GM19351 (cell line): ENCODE results near the gene ETV3.

Experiments
- ATAC-seq: cut with Tn5 transposase; IDR thresholded peaks from one replicate; pipeline ENCODE4 v1.9.1; 2021; ENCODE audit warnings: mild to moderate bottlenecking, moderate library complexity; ENCODE audit not compliant: unreplicated experiment

The ETV3 gene

GRCh38 chr1:157140063-157140588 is 1.9 kb upstream of the ETV3 start:
- no peak for ATAC-seq

- no peak for ATAC-seq
These were observed 989 bp upstream of the ETV3 start for GRCh38 chr1:157139052-157139715.

- peak; percentile 2 for ATAC-seq
These were observed 581 bp downstream of the ETV3 start for GRCh38 chr1:157137408-157138219.

- ATAC-seq: no peak
These were observed 1.2 kb downstream of the ETV3 start for GRCh38 chr1:157137046-157137407.

- ATAC-seq: no peak
These were observed 2.1 kb downstream of the ETV3 start for GRCh38 chr1:157136133-157136532.

GRCh38 chr1:157135646-157136045 is 2.5 kb downstream of the ETV3 start:
- ATAC-seq: no peak

GRCh38 chr1:157135070-157135469 is 3.1 kb downstream of the ETV3 start:
- no peak for ATAC-seq

- no peak for ATAC-seq
These were observed 3.8 kb downstream of the ETV3 start for GRCh38 chr1:157134442-157134841.

GRCh38 chr1:157133426-157133825 is 4.8 kb downstream of the ETV3 start:
- no peak for ATAC-seq

- ATAC-seq: no peak
These were observed 5.5 kb downstream of the ETV3 start for GRCh38 chr1:157132616-157133167.

GRCh38 chr1:157132111-157132510 is 6.1 kb downstream of the ETV3 start:
- no peak for ATAC-seq

GRCh38 chr1:157131281-157131680 is 6.9 kb downstream of the ETV3 start:
- ATAC-seq: no peak

GRCh38 chr1:157124855-157125254 is 13.3 kb downstream of the ETV3 start:
- no peak for ATAC-seq

GRCh38 chr1:157119448-157119847 is 18.7 kb downstream of the ETV3 start:
- ATAC-seq: no peak

GRCh38 chr1:157119008-157119407 is 19.2 kb downstream of the ETV3 start:
- ATAC-seq: no peak

- ATAC-seq: peak; percentile 64
These were observed 20.6 kb downstream of the ETV3 start for GRCh38 chr1:157117527-157118057.

GRCh38 chr1:157116737-157117103 is 21.5 kb downstream of the ETV3 start:
- ATAC-seq: no peak

- no peak for ATAC-seq
These were observed 22.1 kb downstream of the ETV3 start for GRCh38 chr1:157115851-157116736.

- ATAC-seq: no peak
These were observed 22.8 kb downstream of the ETV3 start for GRCh38 chr1:157115429-157115838.

GRCh38 chr1:157114183-157115121 is 23.7 kb downstream of the ETV3 start:
- ATAC-seq: no peak
